Measurements from ENCODE around the gene LUZP1. TPM values are rescaled to one million over a fixed set of nuclear protein-coding genes. Genes with fewer than 3 reads are reported as not detected.

Gene LUZP1
- total RNA-seq, 1 experiment from 2014 or later: 21.9 TPM

Other genes with a start within 250 kb of the LUZP1 start
- not detected in 2 replicates for gene LACTBL1, start 196.0 kb downstream of the LUZP1 start, total RNA-seq (2014; rRNA removed)
- gene TEX46, start 153.0 kb downstream of the LUZP1 start, total RNA-seq (2014; rRNA removed): not detected in 2 replicates
- gene KDM1A, start 149.4 kb downstream of the LUZP1 start, total RNA-seq (2014; rRNA removed): 94.3 and 105 TPM in 2 replicates
- not detected in 2 replicates for gene HTR1D, start 48.6 kb upstream of the LUZP1 start, total RNA-seq (2014; rRNA removed)
- gene HNRNPR, start 175.4 kb upstream of the LUZP1 start, total RNA-seq (2014; rRNA removed): 126 and 140 TPM in 2 replicates
- gene ZNF436, start 201.0 kb upstream of the LUZP1 start, total RNA-seq (2014; rRNA removed): 10.8 and 13.4 TPM in 2 replicates